ENCODE measurements around the gene PCDHGA1.

Gene PCDHGA1

DNA sequence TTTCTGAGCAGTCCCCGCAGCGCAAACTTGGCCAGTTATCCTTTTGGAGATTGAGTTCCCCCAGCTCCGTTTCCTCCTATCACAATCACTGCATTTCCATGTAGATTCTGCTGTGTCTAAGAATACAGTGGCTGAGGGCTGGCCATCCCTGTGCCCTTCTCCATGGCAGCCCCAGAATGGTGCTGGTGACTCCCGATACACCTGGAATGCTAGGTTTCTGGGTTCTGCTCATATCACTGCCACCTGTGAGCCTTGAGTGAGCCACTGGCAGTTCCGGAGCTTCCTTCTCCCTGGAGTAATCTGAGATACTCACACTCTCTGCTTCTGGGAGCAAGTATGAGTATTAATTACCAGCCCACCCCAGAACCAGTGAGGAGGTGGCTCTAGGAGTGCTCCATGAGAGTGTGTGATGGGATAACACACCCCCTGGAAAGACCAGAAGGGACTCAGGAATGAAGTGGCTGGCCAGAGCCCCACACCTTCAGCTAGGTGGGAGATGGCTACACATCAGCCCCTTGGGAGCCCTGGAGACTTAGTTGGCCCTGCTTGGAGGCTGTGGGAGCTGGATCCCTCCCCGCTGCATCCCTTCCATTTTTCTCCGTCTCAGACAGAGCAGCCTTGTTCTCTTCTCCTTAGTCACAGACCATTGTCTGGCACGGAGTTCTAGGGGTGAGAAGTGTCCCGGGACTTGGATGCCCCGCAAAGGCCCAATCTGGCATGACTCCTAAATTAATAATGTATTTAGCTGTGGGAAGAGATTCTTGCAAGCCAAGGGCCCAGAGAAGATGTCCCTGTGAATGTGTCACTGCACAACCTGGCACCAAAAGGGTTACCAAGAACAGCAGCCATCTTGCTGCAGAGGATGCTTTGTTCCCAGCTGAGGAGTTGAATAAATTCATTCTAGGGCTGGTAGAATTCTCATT, 163.4 kb downstream of the PCDHGA1 start:
- no peak for DNase-seq

DNA sequence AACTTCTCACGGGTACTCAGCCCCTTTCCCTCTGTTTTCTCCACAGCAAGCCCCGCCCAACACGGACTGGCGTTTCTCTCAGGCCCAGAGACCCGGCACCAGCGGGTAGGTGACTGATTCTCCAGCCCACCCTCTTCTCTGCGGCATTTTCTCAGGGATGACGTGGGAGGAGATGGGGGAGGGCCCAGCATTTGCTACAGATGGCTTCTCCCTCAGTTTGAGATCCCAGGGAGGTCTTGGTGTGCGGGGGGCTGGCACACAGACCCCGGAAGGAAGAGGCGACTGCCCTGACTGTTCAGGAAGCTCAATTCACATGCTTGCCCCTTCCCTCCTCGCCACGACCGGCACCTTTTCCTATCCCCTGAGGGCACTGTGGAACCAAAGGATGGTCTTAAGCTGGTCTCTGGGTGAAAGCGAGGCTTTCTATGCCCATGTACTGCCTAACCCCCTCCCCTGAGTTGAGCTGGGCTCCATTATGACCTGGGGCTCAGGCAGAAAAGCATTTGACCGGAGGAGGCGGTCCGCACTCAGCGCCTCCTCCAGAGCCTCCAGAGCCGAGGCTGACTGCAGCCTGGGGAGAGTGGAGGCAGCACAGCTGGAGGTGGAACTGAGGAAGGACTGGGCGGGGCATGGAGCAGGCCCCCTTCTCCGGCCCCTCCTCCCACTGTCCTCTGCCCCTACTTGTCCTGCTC, 164.6 kb downstream of the PCDHGA1 start:
- no peak for DNase-seq

DNA sequence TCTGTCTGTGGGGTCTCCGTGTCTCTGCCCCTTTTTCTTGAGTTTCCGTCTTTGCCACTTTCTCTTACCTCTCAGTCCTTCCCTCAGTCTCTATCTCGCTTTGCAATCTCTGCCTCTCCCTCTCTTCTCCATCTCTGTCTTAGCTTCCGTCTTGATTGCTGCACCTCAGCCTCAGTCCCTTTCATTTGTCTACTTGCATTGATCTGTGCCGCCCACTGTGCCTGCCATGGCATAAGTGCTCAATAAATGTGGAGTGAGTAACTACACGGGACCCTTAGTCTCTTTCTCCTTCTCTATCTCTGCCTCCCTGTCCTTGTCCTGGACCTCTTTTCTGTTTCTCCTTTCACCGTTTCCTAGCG, 165.1 kb downstream of the PCDHGA1 start:
- DNase-seq = no peak

DNA sequence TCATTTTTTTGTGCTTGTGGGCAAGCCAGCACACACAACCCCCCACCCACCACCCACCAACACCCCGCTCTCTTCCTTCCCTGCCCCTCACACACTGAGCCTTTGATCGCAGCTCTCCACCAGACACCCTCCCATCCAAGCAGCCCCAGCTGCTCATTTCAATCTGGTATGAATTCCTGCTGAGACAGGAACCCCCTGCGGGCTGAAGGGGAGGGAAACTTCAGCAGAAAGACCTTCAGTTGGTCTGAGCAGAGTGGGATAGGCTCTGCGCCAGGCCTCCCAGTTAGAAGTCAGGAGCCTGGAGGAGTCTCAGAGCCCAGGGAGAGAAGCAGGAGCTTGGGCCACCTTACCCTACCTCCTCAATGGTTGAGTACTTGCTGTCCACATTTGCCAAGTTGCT, 165.7 kb downstream of the PCDHGA1 start:
- DNase-seq = no peak

DNA sequence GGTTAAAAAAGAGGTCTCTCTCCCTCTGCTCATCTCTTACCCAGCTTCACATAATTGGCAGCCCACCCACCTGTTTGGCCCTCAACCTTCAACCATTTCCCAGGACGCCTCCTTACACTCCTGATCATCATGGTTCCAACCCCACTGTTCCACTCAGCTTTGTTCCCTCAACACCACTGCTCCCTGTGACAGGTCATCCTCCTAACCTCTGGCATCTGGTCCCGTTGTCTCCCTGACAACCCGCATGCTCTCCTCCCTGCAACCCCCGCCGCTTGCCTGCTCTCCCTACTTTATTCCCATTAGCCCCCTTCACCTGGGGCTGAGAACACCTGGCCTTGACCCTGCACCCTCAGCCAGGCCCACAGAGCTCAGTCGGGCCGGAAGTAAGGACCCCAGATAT, 171.4 kb downstream of the PCDHGA1 start:
- no peak for DNase-seq

DNA sequence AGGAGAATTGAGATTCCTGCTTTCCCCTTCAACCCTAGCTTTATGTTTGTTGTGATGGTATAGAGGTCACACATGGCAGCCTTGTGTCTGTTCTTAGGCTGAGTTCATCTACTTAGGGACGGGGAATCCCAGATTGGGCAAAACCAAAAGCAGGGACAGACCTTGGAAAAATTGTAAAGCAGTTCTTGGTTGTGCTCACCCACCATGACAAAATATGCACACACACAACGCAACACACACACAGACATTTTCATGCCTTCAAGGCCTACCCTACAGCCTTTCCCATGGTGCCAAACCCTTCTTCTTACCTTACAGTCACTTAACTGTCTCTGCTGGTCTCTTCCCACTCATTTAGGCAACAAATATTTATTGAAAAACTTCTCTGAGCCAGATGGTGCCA, 173.4 kb downstream of the PCDHGA1 start:
- no peak for DNase-seq

DNA sequence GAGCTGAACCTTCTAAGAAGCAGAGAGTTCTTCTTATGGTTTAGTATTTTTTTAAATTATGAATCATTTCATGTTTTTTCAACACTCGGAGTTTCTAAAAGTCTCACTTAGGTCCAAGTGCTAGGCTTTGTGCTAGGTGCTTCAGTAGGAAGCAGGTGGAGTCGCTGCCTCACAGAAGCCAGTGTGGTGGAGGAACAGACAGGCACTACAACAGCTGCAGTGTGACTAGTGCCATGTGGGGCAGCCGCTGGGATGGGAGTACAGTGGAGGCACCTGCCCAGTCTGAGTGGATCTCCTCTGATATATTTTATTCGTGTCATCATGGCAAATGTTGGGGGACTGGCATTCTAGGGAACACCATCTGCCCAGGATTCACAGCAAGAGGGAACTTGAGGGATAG, 173.9 kb downstream of the PCDHGA1 start:
- no peak for DNase-seq

DNA sequence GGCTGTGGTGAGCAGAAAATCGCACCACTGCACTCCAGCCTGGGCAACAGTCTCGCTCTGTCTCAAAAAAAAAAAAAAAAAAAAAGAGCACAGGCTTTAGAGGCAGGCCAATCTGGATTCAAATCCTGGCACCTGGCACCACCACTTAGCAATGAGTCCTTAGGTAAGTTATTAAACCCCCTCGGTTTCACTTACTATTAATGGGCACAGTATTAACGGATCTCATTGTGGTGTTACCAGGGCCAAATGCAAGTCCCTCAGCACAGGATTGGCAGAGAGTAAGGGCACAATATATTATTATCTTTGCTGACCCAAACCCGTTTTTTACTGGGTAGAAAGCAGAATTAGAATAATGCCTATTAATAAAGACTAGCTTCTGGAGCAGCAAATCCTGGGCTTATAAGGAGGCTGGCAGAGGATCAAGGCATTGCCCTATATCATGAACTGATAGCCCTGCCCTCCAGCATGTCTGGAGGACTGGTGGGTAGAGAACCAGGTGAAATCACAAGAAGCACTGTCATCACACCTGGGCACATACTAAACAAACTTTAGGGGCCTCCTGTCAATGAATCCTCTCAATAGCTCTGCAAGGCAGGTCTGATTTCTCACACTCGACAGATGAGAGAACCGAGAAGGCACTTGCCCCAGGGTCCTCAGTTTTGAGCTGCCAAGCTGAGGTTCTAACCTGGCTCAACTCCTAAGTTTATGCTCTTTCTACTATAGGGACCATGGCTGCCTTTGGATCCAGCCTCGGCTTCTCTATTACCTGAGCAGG, 176.3 kb downstream of the PCDHGA1 start:
- no peak for DNase-seq

DNA sequence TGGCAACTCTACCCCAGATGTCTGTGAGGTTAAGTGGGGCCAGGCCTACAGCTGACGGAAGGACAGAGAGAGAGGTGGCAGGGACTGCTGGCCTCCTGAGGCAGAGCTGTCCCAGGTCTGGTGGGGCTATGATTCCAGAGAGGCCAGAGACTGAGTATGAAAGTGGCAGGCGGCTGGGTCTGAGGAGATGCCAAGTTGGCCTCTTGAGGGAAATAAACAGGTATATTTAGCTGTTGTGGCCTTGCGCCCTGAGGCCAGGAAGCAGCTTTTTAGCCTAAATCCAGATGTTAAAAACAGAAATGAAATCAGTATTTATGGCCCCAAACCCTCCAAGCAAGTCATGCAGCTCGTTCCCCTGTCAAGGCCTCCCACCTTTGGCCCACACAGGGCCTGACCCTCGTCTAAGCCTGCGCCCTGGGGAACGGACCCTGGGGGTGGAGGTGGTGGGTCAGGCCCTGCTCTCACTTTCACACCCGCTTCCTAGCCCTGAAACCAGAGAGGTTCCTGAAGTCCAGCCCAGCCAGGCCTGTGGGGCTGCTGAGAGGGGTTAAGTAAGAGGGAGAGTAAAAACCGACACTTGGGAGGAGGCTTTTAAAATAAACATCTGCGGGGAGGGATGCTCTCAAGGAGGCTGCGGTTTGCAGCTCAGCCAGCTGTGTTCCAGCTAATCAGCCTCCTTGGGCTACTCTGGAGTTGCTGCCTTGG, 177.2 kb downstream of the PCDHGA1 start:
- no peak for DNase-seq

DNA sequence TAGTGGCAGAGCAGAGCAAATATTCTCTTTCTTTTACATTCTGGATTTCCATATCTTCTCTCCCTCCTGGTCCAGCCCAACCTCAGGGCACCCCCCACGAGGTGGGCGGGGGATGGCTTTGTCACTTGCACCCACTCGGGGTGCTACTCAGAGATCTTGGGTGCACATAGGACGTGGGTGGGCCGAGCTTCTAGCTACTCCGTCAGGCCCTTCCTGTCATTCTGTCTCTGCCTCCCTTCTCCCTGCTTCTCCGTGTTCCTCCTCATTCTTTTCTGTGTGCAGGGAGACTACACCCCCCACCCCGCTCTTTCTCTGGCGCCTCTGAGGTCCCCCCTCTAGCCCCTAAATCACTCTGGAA, 178.1 kb downstream of the PCDHGA1 start:
- DNase-seq = no peak

DNA sequence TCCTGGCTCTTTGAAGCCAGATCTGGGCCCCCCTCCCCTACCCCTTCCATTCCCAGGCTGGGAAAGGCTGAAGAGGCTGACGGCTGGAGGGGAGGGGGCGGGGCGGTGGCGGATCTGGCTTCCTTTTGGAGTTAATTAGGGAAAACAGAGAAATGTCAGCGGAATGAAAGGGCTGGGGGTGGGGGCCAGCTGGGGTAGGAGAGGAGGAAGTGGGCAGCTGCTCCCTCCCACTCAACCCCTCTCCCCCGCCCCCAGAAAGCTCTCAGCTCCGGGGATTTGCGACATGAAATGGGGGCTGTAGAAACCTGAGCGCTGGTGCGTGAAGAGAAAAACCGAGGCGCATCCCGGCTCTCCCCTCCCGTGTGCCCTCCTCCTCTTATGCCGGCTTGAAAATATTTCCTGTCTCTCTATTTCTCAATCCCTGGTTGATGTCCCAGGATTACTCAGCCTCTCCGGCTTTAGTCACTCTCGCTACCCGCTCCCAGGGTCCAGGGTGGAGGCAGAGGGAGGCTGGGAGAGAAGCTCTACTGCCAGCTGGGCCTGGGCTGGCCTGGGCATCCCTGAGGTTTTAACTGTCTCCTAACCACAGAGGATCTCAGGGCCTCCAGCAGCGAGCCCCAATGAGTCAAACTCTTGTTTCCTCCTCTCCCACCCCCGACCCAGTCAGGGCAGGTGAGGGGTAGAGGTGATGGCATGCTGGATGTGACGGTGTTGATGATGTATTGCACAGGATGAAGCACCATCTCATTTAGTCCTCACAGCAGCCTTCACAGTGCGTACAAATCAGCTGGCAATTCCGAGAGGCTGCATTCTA, 178.7 kb downstream of the PCDHGA1 start:
- DNase-seq = peak; percentile 69

DNA sequence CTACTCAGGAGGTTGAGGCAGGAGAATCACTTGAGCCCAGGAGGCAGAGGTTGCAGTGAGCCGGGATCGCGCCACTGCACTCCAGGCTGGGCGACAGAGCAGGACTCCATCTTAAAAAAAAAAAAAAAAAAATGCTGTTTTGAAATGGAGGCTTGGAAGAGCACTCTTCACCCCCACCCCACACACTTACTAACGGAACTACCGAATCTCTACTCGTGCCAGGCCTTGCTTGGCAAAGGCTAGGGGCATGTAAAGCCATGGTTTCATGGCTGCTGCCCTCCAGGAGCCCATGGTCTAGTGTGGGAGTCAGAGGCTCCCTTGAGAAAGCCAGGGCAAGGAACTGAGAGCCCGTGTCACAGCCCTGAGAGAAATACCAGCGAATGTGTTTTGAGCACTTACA, 179.8 kb downstream of the PCDHGA1 start:
- no peak for DNase-seq

DNA sequence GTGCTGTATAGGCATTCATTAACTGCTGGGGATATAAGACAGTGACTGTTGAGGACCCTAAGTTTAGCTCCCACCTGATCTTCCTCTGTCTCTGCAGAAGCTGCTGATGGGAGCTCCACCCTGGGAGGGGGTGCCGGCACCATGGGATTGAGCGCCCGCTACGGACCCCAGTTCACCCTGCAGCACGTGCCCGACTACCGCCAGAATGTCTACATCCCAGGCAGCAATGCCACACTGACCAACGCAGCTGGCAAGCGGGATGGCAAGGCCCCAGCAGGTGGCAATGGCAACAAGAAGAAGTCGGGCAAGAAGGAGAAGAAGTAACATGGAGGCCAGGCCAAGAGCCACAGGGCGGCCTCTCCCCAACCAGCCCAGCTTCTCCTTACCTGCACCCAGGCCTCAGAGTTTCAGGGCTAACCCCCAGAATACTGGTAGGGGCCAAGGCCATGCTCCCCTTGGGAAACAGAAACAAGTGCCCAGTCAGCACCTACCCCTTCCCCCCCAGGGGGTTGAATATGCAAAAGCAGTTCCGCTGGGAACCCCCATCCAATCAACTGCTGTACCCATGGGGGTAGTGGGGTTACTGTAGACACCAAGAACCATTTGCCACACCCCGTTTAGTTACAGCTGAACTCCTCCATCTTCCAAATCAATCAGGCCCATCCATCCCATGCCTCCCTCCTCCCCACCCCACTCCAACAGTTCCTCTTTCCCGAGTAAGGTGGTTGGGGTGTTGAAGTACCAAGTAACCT, 180.7 kb downstream of the PCDHGA1 start:
- DNase-seq = no peak

DNA sequence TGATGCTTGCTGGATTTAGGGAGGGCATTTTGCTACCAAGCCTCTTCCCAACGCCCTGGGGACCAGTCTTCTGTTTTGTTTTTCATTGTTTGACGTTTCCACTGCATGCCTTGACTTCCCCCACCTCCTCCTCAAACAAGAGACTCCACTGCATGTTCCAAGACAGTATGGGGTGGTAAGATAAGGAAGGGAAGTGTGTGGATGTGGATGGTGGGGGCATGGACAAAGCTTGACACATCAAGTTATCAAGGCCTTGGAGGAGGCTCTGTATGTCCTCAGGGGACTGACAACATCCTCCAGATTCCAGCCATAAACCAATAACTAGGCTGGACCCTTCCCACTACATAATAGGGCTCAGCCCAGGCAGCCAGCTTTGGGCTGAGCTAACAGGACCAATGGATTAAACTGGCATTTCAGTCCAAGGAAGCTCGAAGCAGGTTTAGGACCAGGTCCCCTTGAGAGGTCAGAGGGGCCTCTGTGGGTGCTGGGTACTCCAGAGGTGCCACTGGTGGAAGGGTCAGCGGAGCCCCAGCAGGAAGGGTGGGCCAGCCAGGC, 181.5 kb downstream of the PCDHGA1 start:
- DNase-seq = no peak

DNA sequence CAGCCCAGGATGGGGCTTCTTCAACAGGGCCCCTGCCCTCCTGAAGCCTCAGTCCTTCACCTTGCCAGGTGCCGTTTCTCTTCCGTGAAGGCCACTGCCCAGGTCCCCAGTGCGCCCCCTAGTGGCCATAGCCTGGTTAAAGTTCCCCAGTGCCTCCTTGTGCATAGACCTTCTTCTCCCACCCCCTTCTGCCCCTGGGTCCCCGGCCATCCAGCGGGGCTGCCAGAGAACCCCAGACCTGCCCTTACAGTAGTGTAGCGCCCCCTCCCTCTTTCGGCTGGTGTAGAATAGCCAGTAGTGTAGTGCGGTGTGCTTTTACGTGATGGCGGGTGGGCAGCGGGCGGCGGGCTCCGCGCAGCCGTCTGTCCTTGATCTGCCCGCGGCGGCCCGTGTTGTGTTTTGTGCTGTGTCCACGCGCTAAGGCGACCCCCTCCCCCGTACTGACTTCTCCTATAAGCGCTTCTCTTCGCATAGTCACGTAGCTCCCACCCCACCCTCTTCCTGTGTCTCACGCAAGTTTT, 182.1 kb downstream of the PCDHGA1 start:
- DNase-seq = peak; percentile 69

DNA sequence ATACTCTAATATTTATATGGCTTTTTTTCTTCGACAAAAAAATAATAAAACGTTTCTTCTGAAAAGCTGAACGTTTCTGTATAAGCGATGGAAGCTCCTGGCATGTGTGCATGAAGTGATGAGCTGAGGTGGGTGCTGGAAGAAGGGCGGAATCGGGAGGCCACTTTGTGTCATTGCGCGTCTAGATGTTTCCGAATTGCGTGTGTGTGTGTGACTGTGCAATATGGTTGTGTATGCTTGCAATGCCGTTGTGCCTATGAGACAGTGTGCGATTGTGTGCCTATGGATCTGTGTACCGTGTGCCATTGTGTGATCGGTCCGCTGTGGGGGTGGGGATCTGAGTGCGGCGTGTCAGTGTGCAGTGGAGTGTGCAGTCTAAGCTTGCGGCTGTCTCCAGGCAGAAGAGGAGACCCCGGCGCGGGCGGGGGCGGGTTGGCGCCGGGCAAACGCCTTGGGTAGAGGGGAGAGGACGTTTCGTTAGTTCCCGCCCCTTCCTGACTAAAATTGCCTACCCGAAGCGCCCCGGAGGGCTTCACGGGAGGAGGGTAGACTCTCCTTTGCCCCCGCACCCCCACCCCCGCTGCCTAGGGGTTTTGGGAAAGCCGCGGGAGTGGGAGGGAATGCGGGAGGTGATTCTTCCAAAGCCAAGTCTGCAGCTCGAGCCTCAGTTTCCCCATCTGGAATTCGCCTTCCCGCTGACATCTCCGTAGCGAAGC, 182.8 kb downstream of the PCDHGA1 start:
- DNase-seq = peak; percentile 16

DNA sequence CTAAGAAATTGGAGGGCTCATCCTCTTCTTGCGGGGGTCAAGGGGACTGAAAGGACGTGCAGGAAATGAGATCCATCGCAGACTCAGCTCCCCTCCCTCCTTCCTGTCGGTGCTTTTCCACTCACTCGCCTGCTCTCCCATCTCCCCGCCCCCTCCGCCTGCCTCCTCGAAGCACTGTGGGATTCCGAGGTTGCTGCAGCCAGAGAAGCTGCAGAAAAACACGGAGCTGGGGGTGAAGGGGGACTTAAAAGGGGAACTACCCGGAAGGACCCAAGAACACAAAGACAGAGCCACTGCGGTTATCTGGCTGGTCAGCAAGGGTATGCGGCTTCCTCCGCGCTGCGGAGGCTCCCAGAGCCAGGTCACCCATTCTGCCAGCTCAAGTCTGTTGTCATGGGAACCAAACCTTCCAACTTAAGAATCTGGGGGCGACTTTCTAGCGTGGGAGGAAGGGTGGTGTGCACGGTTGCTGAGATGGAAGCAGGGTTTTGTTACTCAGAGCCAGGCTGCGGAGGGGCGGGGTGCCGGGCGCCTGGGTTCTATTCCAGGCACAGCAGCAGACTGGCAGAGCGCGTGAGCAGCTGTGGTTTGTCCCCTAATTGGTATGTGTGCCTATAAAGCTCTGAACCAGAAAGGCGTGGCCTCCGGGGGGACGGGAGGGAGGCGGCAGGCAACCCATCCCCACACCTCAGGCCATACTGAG, 183.5 kb downstream of the PCDHGA1 start:
- DNase-seq = peak; percentile 36

DNA sequence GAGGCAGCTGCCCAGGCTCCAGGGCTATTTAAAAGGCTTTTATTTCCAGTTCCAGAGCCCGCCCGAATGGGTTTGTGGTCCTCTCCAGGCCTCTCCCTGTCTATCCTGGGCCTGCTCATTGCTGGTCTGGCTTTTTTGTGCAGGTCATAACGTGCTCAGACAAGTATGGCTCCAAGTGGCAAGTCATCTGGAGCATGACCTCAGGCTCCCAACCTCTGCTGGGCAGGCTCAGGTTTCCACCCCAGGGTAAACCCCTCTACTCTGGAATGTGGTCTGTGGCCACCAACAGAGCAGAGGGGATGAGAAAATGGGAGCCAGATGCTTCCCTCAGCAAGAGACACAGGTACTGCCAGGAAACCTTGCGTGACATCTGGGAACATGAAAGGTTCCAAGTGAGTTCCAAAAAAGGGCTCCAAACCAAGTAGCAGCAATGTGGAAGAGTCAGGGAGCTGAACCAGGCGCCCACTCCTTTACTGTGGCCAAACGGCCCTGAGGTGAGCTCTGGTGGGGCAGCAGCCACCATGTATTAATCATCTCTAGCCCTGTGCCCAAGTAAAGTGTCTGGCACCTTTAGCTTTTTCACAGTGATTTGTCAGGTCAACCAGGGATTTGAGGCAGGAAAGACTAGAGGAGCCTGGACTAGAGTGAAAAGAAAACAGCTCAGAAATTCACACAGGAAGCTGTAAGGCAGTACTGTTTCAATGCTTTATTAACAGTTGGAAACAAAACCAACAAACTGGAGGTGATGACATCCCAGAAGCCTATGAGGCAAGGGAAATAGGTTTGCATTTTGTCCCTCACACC, 184.2 kb downstream of the PCDHGA1 start:
- DNase-seq = no peak

DNA sequence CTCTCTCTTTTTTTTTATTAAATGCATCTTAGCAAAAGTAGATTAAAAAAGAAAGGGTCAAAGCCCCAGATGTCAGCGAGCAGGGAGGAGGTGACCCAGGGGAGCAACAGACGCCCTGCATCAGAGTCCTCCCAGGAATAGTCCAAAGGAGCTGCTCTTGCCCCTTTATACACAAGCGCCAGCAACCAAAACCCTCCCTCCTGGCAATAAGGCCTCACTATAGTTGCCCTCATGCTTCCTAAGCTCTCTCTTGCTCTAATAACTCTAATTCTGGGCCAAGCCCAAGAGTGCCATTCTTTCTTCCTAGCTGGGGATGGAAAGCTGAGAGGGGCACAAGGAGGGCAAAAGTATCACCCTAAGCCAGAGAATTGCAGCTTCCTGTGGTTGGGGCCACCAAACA, 184.8 kb downstream of the PCDHGA1 start:
- DNase-seq = no peak
